AG09309 (cell line): ENCODE results near the gene SLCO4A1.

ENCODE experiments used
- DNase-seq: peaks from one replicate; pipeline ENCODE4 v3.0.0-alpha.2; 2010; ENCODE audit warnings: low read depth
- H3K4me3 ChIP-seq: 2 replicates; pipeline ENCODE4 v1.5.1; 2011; ENCODE audit warnings: mild to moderate bottlenecking, low read depth, low read length, moderate library complexity; ENCODE audit not compliant: control insufficient read depth
- CTCF ChIP-seq: IDR thresholded peaks from 2 replicates; pipeline ENCODE4 v1.5.1; 2011; ENCODE audit warnings: mild to moderate bottlenecking, low read depth, low read length, inconsistent platforms; ENCODE audit not compliant: insufficient read depth, control insufficient read depth; ENCODE audit errors: missing control alignments

Gene SLCO4A1

GRCh38 chr20:62674370-62674769, 32.1 kb downstream of the SLCO4A1 start:
- no peak overlapping the region for H3K4me3 ChIP-seq

DNA sequence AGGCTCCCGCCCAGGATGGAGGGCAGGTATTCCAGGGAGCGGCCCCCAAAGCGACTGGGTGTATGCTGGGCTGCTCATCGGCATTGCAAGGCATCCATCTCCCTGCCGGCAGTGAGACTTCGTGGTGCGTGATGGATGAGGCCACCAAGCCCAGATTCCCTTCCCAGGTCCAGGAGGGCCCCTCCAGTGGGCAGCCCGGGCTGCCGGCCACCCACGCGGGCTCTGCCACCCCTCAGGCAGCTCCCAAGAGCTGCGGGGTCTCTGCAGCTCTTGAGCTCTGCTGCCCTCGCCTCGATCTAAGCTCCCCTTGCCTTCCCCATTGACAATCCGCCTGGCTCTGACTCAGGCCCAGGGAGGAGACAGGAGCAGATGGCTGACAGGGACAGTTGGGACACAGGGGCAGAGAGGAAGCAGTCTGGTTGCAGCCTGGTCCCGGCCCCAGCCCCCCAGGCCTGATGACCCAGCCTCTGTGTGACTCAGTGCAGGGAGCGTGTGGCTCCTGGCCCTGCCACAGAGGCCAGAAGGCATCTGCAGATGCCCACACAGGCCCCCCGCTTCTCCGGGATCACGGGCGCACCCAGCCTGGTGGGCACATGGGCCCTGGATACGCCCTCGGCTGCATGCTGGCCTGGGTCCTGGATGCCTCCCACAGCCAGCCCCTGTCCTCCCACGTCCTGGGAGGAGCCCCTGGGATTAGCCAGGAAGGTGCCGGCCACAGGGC, 33.0 kb downstream of the SLCO4A1 start:
- DNase-seq = no peak
- no peak for TF ChIP-seq CTCF
- H3K4me3 ChIP-seq = no peak overlapping the region

More at GRCh38 chr20:62674370-62674769, 32.1 kb downstream of the SLCO4A1 start:
- no peak for TF ChIP-seq CTCF
- DNase-seq = no peak

- TF ChIP-seq CTCF = no peak
- no peak for DNase-seq
- H3K4me3 ChIP-seq = no peak overlapping the region
These were observed 33.6 kb downstream of the SLCO4A1 start for GRCh38 chr20:62675877-62676260.

DNA sequence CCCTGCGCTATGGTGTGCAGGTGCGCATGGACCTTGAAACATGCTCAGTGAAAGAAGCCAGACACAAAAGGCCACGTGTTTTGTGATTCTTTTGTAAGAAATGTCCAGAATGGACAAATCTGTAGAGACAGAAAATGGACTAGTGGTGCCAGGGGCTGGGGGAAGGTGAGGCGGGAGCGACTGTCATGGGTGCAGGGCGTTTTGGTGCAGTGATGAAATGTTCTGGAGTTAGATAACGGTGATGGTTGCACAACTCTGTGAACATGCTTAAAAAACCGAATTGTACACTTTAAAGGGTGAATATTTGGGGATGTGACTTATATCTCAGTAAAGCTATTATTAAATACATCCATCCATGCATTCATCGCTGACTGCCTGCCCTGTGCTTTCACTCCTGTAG, 34.7 kb downstream of the SLCO4A1 start:
- DNase-seq = no peak
- H3K4me3 ChIP-seq = no peak overlapping the region
- no peak for TF ChIP-seq CTCF

DNA sequence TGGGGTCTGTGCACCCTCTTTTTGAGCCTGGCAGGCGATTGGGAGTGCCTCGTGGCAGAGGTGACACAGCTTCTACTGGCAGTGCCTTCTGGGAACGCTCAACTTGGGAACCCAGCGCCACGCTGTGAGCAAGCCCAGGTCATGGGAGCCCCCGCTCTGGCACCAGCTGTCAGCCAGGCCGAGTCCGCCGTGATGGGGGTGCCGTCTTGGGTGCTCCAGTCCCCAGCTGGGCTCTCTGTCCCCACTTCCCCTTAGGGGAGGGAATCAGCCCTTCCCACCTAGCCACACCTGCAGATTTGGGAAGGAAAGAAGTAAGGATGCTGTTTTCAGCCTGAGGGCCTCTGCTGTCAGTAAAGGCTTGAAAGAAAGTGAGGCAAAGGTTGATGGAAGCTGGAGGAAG, 35.4 kb downstream of the SLCO4A1 start:
- no peak for DNase-seq
- TF ChIP-seq CTCF = no peak
- H3K4me3 ChIP-seq = no peak overlapping the region

DNA sequence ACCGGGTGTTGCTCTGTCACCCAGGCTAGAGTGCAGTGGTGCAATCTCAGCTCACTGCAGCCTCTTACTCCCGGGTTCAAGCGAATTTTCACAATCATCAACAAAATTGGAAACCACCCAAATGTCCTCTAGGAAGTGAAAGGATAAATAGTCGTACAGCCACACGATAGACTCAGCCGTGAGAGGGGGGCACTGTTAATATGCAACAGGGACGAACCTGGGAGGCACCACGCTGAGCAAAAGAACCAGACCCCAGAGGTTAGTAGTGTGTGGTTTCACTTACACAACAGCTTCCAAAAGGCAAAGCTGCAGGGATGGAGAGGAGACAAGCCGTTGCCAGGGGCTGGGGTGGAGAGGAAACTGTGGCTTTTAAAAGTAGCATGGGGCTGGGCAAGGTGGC, 36.2 kb downstream of the SLCO4A1 start:
- TF ChIP-seq CTCF = no peak
- H3K4me3 ChIP-seq = no peak overlapping the region
- DNase-seq = no peak
